HG03342 (cell line): ENCODE measurements around the gene CDH3.
"Not testable (repeated sequence)": the region's sequence is repeated elsewhere in the genome, so short reads cannot be mapped to it uniquely, and the experiment has no call there.

Source experiments
- ATAC-seq: cut with Tn5 transposase; IDR thresholded peaks from one replicate; pipeline ENCODE4 v1.9.1; 2021; ENCODE audit warnings: mild to moderate bottlenecking, moderate library complexity; ENCODE audit not compliant: unreplicated experiment

CDH3 gene

GRCh38 chr16:68698091-68698490 is 53.0 kb downstream of the CDH3 start:
- no peak for ATAC-seq

- ATAC-seq: no peak
Observed at GRCh38 chr16:68700120-68700519, 55.0 kb downstream of the CDH3 start.

- no peak for ATAC-seq
Observed at GRCh38 chr16:68700831-68701230, 55.7 kb downstream of the CDH3 start.

- ATAC-seq: no peak
Observed at GRCh38 chr16:68704232-68704867, 59.2 kb downstream of the CDH3 start.

- ATAC-seq: no peak
Observed at GRCh38 chr16:68707340-68708152, 62.4 kb downstream of the CDH3 start.

GRCh38 chr16:68710211-68710610 is 65.1 kb downstream of the CDH3 start:
- ATAC-seq: no peak

GRCh38 chr16:68711421-68712139 is 66.5 kb downstream of the CDH3 start:
- ATAC-seq: no peak

GRCh38 chr16:68713361-68713760 is 68.3 kb downstream of the CDH3 start:
- ATAC-seq: no peak

- no peak for ATAC-seq
Observed at GRCh38 chr16:68715471-68715870, 70.4 kb downstream of the CDH3 start.

- ATAC-seq: not testable (repeated sequence)
Observed at GRCh38 chr16:68716516-68716915, 71.4 kb downstream of the CDH3 start.

GRCh38 chr16:68717684-68718083 is 72.6 kb downstream of the CDH3 start:
- no peak for ATAC-seq

- ATAC-seq: no peak
Observed at GRCh38 chr16:68718590-68718989, 73.5 kb downstream of the CDH3 start.

GRCh38 chr16:68719993-68720489 is 74.9 kb downstream of the CDH3 start:
- ATAC-seq: peak; percentile 75

GRCh38 chr16:68722119-68723024 is 77.3 kb downstream of the CDH3 start:
- no peak for ATAC-seq

- no peak for ATAC-seq
Observed at GRCh38 chr16:68724797-68725196, 79.7 kb downstream of the CDH3 start.

GRCh38 chr16:68728523-68728922 is 83.4 kb downstream of the CDH3 start:
- no peak for ATAC-seq

- no peak for ATAC-seq
Observed at GRCh38 chr16:68731637-68732036, 86.5 kb downstream of the CDH3 start.

- no peak for ATAC-seq
Observed at GRCh38 chr16:68732042-68732680, 87.1 kb downstream of the CDH3 start.

- ATAC-seq: no peak
Observed at GRCh38 chr16:68732741-68733399, 87.8 kb downstream of the CDH3 start.

GRCh38 chr16:68733570-68733969 is 88.5 kb downstream of the CDH3 start:
- no peak for ATAC-seq
